ENCODE data around the gene HMMR.
"Not testable (repeated sequence)": the region's sequence is repeated elsewhere in the genome, so short reads cannot be mapped to it uniquely, and the experiment has no call there.

The HMMR gene

GRCh38 chr5:163508753-163509152 is 48.3 kb downstream of the HMMR start:
- no peak for DNase-seq (ENCODE audit: low spot score)

GRCh38 chr5:163509291-163509951 is 49.0 kb downstream of the HMMR start:
- DNase-seq (ENCODE audit: low spot score): no peak

- DNase-seq (ENCODE audit: low spot score): no peak
Observed at GRCh38 chr5:163512526-163512925, 52.1 kb downstream of the HMMR start.

- DNase-seq (ENCODE audit: low spot score): no peak
Observed at GRCh38 chr5:163525096-163525495, 64.7 kb downstream of the HMMR start.

GRCh38 chr5:163529698-163530097 is 69.3 kb downstream of the HMMR start:
- no peak for DNase-seq (ENCODE audit: low spot score)

GRCh38 chr5:163531272-163531671 is 70.8 kb downstream of the HMMR start:
- no peak for DNase-seq (ENCODE audit: low spot score)

- no peak for DNase-seq (ENCODE audit: low spot score)
Observed at GRCh38 chr5:163532171-163533084, 72.0 kb downstream of the HMMR start.

GRCh38 chr5:163533223-163533622 is 72.8 kb downstream of the HMMR start:
- DNase-seq (ENCODE audit: low spot score): no peak

GRCh38 chr5:163534492-163535094 is 74.2 kb downstream of the HMMR start:
- no peak for DNase-seq (ENCODE audit: low spot score)

- DNase-seq (ENCODE audit: low spot score): no peak
Observed at GRCh38 chr5:163535290-163535689, 74.9 kb downstream of the HMMR start.

GRCh38 chr5:163536442-163536841 is 76.0 kb downstream of the HMMR start:
- DNase-seq (ENCODE audit: low spot score): not testable (repeated sequence)

- DNase-seq (ENCODE audit: low spot score): no peak
Observed at GRCh38 chr5:163540696-163541095, 80.3 kb downstream of the HMMR start.

All from ecto neural progenitor cell (in vitro differentiated cells).